HepG2 (cell line): ENCODE measurements around the gene CABLES2. TPM values are rescaled to one million over a fixed set of nuclear protein-coding genes. Genes with fewer than 3 reads are reported as not detected.

Source experiments
- HDAC1 ChIP-seq: sonication (generic); formaldehyde crosslinking; IDR thresholded peaks from 2 replicates; pipeline ENCODE4 v1.5.1; 2020; ENCODE audit warnings: mild to moderate bottlenecking, missing genetic modification reagents
- ISX ChIP-seq: sonication (generic); formaldehyde crosslinking; conservative IDR thresholded peaks from 2 replicates; pipeline ENCODE4 v1.5.0; 2020; ENCODE audit warnings: missing genetic modification reagents
- KDM3A ChIP-seq: IDR thresholded peaks from 2 replicates; pipeline ENCODE4 v1.6.1; 2018; ENCODE audit warnings: low read depth, missing compliant biosample characterization
- RBM39 ChIP-seq: fragments of 200-400 bp; formaldehyde crosslinking; IDR thresholded peaks from one replicate; pipeline ENCODE4 v1.6.1; 2018; ENCODE audit warnings: antibody characterized with exemption, mild to moderate bottlenecking, low read depth, low read length; ENCODE audit not compliant: poor library complexity, severe bottlenecking
- SCMH1 ChIP-seq: sonication (generic); formaldehyde crosslinking; IDR thresholded peaks from 2 replicates; pipeline ENCODE4 v1.9.0; 2021; ENCODE audit warnings: missing genetic modification reagents, mild to moderate bottlenecking, borderline replicate concordance
- SMAD3 ChIP-seq: sonication (generic); formaldehyde crosslinking; IDR thresholded peaks from 2 replicates; pipeline ENCODE4 v1.4.0; 2020; ENCODE audit warnings: missing genetic modification reagents
- ZNF136 ChIP-seq: sonication (generic); formaldehyde crosslinking; IDR thresholded peaks from 2 replicates; pipeline ENCODE4 v1.8.1; 2022; ENCODE audit warnings: low read depth, mild to moderate bottlenecking, moderate library complexity, missing genetic modification reagents
- ZNF235 ChIP-seq: sonication (generic); formaldehyde crosslinking; IDR thresholded peaks from 2 replicates; pipeline ENCODE4 v1.8.1; 2023; ENCODE audit warnings: mild to moderate bottlenecking, missing genetic modification reagents, borderline replicate concordance
- ZNF253 ChIP-seq: sonication (generic); formaldehyde crosslinking; IDR thresholded peaks from 2 replicates; pipeline ENCODE4 v1.8.0; 2022; ENCODE audit warnings: mild to moderate bottlenecking, missing genetic modification reagents, borderline replicate concordance
- ZNF451 ChIP-seq: sonication (generic); formaldehyde crosslinking; IDR thresholded peaks from 2 replicates; pipeline ENCODE4 v1.5.0; 2020; ENCODE audit warnings: mild to moderate bottlenecking, missing genetic modification reagents
- ZNF547 ChIP-seq: sonication (generic); formaldehyde crosslinking; IDR thresholded peaks from 2 replicates; pipeline ENCODE4 v1.5.1; 2020; ENCODE audit warnings: mild to moderate bottlenecking, missing genetic modification reagents
- ZNF660 ChIP-seq: sonication (generic); formaldehyde crosslinking; IDR thresholded peaks from 2 replicates; pipeline ENCODE4 v1.5.1; 2020; ENCODE audit warnings: mild to moderate bottlenecking, low read depth, missing genetic modification reagents, borderline replicate concordance
- ZNF841 ChIP-seq: sonication (generic); formaldehyde crosslinking; IDR thresholded peaks from 2 replicates; pipeline ENCODE4 v1.8.1; 2023; ENCODE audit warnings: missing genetic modification reagents, borderline replicate concordance
- polyA plus RNA-seq, 8 experiments: library from polyadenylated mRNA; depleted of rRNA in 3 of 8; stranded (reverse) in 7 of 8; unstranded in 1 of 8; fragments of >200 nt; fragmentation: Illumina TruSeq in 4 of 8; extraction: Trizol in 4 of 8; gene quantifications; 2 replicates each; pipeline versions ENCODE4 v1.2.1 to v1.2.3, GENCODE V29; 2011 to 2016; ENCODE audit warnings: low read depth in 4 of 8, missing spikeins in 1 of 8, mixed read lengths in 1 of 8; ENCODE audit not compliant: insufficient read depth in 1 of 8
- total RNA-seq, 5 experiments: library from RNA; depleted of rRNA; stranded (reverse); fragments of >200 nt; fragmentation: Illumina TruSeq; extraction: Trizol; gene quantifications; 2 replicates each; pipeline ENCODE4 v1.2.3, GENCODE V29; 2016; ENCODE audit warnings: low read depth in 1 of 5
- TF ChIP-seq, protein P1 (sequence below): IDR thresholded peaks from 2 replicates; pipeline ENCODE4 v1.6.1; 2016; ENCODE audit warnings: control low read depth
- TF ChIP-seq, protein P2 (sequence below): IDR thresholded peaks from 2 replicates; pipeline ENCODE4 v1.4.0; 2020; ENCODE audit warnings: mild to moderate bottlenecking, missing genetic modification reagents
- TF ChIP-seq, protein P3 (sequence below): sonication (generic); formaldehyde crosslinking; IDR thresholded peaks from 2 replicates; pipeline ENCODE4 v1.4.0; 2020; ENCODE audit warnings: low read depth, mild to moderate bottlenecking, missing genetic modification reagents
- TF ChIP-seq, protein P4 (sequence below): sonication (generic); formaldehyde crosslinking; IDR thresholded peaks from 2 replicates; pipeline ENCODE4 v1.9.0; 2021; ENCODE audit warnings: missing genetic modification reagents, borderline replicate concordance

Gene CABLES2
- total and polyA plus RNA-seq, 2 of the 13 experiments (the other 11 are each of a cell fraction or from before 2014, with no cell fraction given), result 5.2 to 9.7 TPM

DNA sequence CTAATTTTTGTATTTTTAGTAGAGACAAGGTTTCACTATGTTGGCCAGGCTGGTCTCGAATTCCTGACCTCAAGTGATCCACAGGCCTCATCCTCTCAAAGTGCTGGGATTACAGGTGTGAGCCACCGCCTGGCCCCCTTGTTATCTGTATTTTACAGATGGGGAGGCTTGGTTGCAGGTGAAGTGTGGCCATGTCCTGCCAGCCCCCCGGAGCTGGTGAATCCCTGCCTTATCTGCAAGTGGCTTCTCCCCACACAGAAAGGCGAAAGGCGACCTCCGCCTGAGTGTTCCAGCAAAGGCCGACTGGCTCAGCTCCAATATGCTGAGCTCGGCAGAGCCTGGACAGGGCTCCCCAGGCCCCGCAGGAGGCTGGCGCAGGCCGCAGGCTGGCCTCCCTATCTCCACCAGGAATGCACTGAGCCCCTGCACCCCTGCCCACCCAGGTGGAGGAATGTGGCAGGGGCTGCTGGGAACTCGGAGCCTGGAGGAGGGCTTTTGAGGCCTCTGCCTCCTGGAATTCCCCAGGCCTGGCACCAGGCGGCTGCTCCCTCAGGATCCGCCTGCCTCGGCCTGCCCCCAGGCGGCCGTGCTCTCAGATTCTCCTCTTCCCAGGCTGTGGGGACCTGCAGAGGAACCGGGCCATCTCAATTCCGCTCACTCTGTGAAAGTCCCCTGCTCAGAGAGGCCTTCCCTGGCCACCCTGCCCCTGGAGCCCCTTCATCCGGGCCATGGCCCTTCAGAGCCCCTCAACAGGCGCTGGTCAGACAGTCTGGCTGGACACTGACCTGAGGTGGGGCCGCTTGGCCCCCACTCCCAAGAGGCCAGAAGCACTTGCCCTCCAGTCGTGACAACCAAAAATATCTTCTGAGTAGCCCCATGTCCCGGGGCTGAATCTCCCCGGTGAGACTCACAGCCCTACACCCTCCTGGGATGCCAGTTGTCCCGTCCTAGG lies 30.7 kb downstream of the CABLES2 start (continued):
- TF ChIP-seq, protein P1, sequence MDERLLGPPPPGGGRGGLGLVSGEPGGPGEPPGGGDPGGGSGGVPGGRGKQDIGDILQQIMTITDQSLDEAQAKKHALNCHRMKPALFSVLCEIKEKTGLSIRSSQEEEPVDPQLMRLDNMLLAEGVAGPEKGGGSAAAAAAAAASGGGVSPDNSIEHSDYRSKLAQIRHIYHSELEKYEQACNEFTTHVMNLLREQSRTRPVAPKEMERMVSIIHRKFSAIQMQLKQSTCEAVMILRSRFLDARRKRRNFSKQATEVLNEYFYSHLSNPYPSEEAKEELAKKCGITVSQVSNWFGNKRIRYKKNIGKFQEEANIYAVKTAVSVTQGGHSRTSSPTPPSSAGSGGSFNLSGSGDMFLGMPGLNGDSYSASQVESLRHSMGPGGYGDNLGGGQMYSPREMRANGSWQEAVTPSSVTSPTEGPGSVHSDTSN (CRISPR knock-in tag), result no peak
- TF ChIP-seq, protein P2, sequence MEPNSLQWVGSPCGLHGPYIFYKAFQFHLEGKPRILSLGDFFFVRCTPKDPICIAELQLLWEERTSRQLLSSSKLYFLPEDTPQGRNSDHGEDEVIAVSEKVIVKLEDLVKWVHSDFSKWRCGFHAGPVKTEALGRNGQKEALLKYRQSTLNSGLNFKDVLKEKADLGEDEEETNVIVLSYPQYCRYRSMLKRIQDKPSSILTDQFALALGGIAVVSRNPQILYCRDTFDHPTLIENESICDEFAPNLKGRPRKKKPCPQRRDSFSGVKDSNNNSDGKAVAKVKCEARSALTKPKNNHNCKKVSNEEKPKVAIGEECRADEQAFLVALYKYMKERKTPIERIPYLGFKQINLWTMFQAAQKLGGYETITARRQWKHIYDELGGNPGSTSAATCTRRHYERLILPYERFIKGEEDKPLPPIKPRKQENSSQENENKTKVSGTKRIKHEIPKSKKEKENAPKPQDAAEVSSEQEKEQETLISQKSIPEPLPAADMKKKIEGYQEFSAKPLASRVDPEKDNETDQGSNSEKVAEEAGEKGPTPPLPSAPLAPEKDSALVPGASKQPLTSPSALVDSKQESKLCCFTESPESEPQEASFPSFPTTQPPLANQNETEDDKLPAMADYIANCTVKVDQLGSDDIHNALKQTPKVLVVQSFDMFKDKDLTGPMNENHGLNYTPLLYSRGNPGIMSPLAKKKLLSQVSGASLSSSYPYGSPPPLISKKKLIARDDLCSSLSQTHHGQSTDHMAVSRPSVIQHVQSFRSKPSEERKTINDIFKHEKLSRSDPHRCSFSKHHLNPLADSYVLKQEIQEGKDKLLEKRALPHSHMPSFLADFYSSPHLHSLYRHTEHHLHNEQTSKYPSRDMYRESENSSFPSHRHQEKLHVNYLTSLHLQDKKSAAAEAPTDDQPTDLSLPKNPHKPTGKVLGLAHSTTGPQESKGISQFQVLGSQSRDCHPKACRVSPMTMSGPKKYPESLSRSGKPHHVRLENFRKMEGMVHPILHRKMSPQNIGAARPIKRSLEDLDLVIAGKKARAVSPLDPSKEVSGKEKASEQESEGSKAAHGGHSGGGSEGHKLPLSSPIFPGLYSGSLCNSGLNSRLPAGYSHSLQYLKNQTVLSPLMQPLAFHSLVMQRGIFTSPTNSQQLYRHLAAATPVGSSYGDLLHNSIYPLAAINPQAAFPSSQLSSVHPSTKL, result peak; percentile 53; the same call in 1 of the 2 replicates
- TF ChIP-seq HDAC1 (CRISPR knock-in tag) (peak; percentile 90), RBM39 (no peak), ZNF547 (peak; percentile 49; the same call in 1 of the 2 replicates), ISX (0 out of 2 replicates have a peak, but pooled peaks have one; percentile 47), ZNF235 (CRISPR knock-in tag) (peak; percentile 82; the same call in 1 of the 2 replicates), ZNF451 (CRISPR knock-in tag) (peak; percentile 88; the same call in 1 of the 2 replicates), KDM3A (CRISPR knock-in tag) (peak; percentile 77), ZNF660 (CRISPR knock-in tag) (peak; percentile 57; the same call in 1 of the 2 replicates), ZNF253 (peak; percentile 79; the same call in 1 of the 2 replicates), SMAD3 (CRISPR knock-in tag) (peak; percentile 59), ZNF841 (no peak), ZNF136 (CRISPR knock-in tag) (peak; percentile 78; the same call in 1 of the 2 replicates), SCMH1 (CRISPR knock-in tag) (no peak)
- TF ChIP-seq, protein P3, sequence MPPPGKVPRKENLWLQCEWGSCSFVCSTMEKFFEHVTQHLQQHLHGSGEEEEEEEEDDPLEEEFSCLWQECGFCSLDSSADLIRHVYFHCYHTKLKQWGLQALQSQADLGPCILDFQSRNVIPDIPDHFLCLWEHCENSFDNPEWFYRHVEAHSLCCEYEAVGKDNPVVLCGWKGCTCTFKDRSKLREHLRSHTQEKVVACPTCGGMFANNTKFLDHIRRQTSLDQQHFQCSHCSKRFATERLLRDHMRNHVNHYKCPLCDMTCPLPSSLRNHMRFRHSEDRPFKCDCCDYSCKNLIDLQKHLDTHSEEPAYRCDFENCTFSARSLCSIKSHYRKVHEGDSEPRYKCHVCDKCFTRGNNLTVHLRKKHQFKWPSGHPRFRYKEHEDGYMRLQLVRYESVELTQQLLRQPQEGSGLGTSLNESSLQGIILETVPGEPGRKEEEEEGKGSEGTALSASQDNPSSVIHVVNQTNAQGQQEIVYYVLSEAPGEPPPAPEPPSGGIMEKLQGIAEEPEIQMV (CRISPR knock-in tag), result 0 out of 2 replicates have a peak, but pooled peaks have one; percentile 34
- TF ChIP-seq, protein P4, sequence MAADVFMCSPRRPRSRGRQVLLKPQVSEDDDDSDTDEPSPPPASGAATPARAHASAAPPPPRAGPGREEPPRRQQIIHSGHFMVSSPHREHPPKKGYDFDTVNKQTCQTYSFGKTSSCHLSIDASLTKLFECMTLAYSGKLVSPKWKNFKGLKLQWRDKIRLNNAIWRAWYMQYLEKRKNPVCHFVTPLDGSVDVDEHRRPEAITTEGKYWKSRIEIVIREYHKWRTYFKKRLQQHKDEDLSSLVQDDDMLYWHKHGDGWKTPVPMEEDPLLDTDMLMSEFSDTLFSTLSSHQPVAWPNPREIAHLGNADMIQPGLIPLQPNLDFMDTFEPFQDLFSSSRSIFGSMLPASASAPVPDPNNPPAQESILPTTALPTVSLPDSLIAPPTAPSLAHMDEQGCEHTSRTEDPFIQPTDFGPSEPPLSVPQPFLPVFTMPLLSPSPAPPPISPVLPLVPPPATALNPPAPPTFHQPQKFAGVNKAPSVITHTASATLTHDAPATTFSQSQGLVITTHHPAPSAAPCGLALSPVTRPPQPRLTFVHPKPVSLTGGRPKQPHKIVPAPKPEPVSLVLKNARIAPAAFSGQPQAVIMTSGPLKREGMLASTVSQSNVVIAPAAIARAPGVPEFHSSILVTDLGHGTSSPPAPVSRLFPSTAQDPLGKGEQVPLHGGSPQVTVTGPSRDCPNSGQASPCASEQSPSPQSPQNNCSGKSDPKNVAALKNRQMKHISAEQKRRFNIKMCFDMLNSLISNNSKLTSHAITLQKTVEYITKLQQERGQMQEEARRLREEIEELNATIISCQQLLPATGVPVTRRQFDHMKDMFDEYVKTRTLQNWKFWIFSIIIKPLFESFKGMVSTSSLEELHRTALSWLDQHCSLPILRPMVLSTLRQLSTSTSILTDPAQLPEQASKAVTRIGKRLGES (CRISPR knock-in tag), result no peak; the same call in 1 of the 2 replicates
